ENCODE measurements around the gene CEACAM1. TPM values are rescaled to one million over a fixed set of nuclear protein-coding genes. Genes with fewer than 3 reads are reported as not detected.

CEACAM1 gene
- polyA plus RNA-seq, 1 donor (not counting 4 experiments of a cell fraction or from before 2014, with no cell fraction given): 2.2 TPM

GRCh38 chr19:42546831-42547500 lies 18.7 kb upstream of the CEACAM1 start:
- no peak overlapping the region for H3K9ac ChIP-seq (ENCODE audit: control insufficient read depth, extremely low read depth, insufficient read depth, low read length)
- no peaks in the 10 kb centered on the region for H3K4me1 ChIP-seq (ENCODE audit: control insufficient read depth, extremely low read depth, insufficient read depth, low read length)
- H3K4me3 ChIP-seq (ENCODE audit: control insufficient read depth in 2 of 3, extremely low read depth in 1 of 3, insufficient read depth in 2 of 3, low read depth in 1 of 3, low read length in 3 of 3): no peak overlapping the region
- no peaks in the 10 kb centered on the region for H3K79me2 ChIP-seq (ENCODE audit: control insufficient read depth, insufficient read depth, low read length)
- DNase-seq (ENCODE audit: low read depth, low spot score): no peak
- H3K27me3 ChIP-seq (ENCODE audit: control insufficient read depth, extremely low read depth, insufficient read depth, low read length): peaks cover 9% of the 10 kb centered on the region
- no peaks in the 10 kb centered on the region for H3K36me3 ChIP-seq (ENCODE audit: control insufficient read depth in 2 of 2, extremely low read depth in 1 of 2, insufficient read depth in 2 of 2, low read length in 2 of 2)
- H2AFZ ChIP-seq (ENCODE audit: control insufficient read depth, low read length): no peak overlapping the region
- H3K27ac ChIP-seq (ENCODE audit: control insufficient read depth, insufficient read depth, low read length): no peak overlapping the region
- dilution Hi-C loops (cut with MboI; ENCODE audit: extremely low pct_ligation_motif_present, low sequenced_read_pairs): no loop called here
- no peak for TF ChIP-seq EZH2 (IDR thresholded peaks at IDR 0.05; ENCODE audit: low read length)
- TF ChIP-seq CTCF (optimal IDR thresholded peaks at IDR 0.05 in 1 of 3, IDR thresholded peaks at IDR 0.05 in 1 of 3, conservative IDR thresholded peaks at IDR 0.05 in 1 of 3; ENCODE audit: extremely low read depth in 1 of 3, insufficient read depth in 2 of 3, low read length in 3 of 3): no peak
- H4K20me1 ChIP-seq (ENCODE audit: control insufficient read depth, extremely low read depth, insufficient read depth, low read length): no peaks in the 10 kb centered on the region
- no peak overlapping the region for H3K4me2 ChIP-seq (ENCODE audit: control insufficient read depth, extremely low read depth, insufficient read depth, low read depth, low read length)
- H3K9me1 ChIP-seq (ENCODE audit: control insufficient read depth, extremely low read depth, insufficient read depth, low read length): no peaks in the 10 kb centered on the region
- peaks cover 2% of the 10 kb centered on the region for H3K9me3 ChIP-seq (ENCODE audit: control insufficient read depth, low read depth, low read length)
- FAIRE-seq: no peak

DNA sequence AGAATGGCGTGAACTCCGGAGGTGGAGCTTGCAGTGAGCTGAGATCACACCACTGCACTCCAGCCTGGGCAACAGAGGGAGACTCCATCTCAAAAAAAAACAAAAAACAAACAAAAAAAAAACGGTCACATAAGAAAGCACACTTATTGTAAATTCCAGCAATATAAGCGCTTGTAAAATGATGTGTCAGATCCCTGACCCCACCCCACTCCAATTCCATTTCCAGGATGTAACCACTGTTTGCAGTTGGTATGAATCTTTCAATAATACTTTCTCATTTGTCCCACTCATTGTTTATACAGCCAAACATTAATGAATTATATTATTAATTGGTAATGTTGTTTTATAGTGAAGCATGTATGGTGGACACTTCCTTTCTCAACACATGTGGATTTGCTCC lies 15.9 kb upstream of the CEACAM1 start:
- no peak for DNase-seq (ENCODE audit: low read depth, low spot score)
- Histone ChIP-seq H3K36me3 (ENCODE audit: control insufficient read depth in 2 of 2, extremely low read depth in 1 of 2, insufficient read depth in 2 of 2, low read length in 2 of 2) (no peaks in the 10 kb centered on the region), H3K4me3 (ENCODE audit: control insufficient read depth in 2 of 3, extremely low read depth in 1 of 3, insufficient read depth in 2 of 3, low read depth in 1 of 3, low read length in 3 of 3) (no peak overlapping the region), H3K9me3 (ENCODE audit: control insufficient read depth, low read depth, low read length) (no peaks in the 10 kb centered on the region), H2AFZ (ENCODE audit: control insufficient read depth, low read length) (no peak overlapping the region), H3K27me3 (ENCODE audit: control insufficient read depth, extremely low read depth, insufficient read depth, low read length) (no peaks in the 10 kb centered on the region), H3K9me1 (ENCODE audit: control insufficient read depth, extremely low read depth, insufficient read depth, low read length) (no peaks in the 10 kb centered on the region), H3K4me1 (ENCODE audit: control insufficient read depth, extremely low read depth, insufficient read depth, low read length) (no peaks in the 10 kb centered on the region), H4K20me1 (ENCODE audit: control insufficient read depth, extremely low read depth, insufficient read depth, low read length) (no peaks in the 10 kb centered on the region), H3K9ac (ENCODE audit: control insufficient read depth, extremely low read depth, insufficient read depth, low read length) (no peak overlapping the region), H3K4me2 (ENCODE audit: control insufficient read depth, extremely low read depth, insufficient read depth, low read depth, low read length) (no peak overlapping the region), H3K79me2 (ENCODE audit: control insufficient read depth, insufficient read depth, low read length) (no peaks in the 10 kb centered on the region), H3K27ac (ENCODE audit: control insufficient read depth, insufficient read depth, low read length) (no peak overlapping the region)
- FAIRE-seq: no peak
- TF ChIP-seq EZH2 (IDR thresholded peaks at IDR 0.05; ENCODE audit: low read length): no peak
- TF ChIP-seq CTCF (optimal IDR thresholded peaks at IDR 0.05 in 1 of 3, IDR thresholded peaks at IDR 0.05 in 1 of 3, conservative IDR thresholded peaks at IDR 0.05 in 1 of 3; ENCODE audit: extremely low read depth in 1 of 3, insufficient read depth in 2 of 3, low read length in 3 of 3): no peak
- dilution Hi-C loops (cut with MboI; ENCODE audit: extremely low pct_ligation_motif_present, low sequenced_read_pairs): no loop called here
